Stomach (tissue), 4 donors: ENCODE data around the gene SRPRA.

ENCODE experiments used
- CTCF ChIP-seq, 7 experiments: fragments of 450-650 bp in 4 of 7; fragments of 200-600 bp in 3 of 7; sonication (generic) in 3 of 7; IDR thresholded peaks; one replicate each; pipeline ENCODE4 v1.5.1; 2016 to 2019; ENCODE audit warnings: antibody characterized with exemption in 7 of 7, control low read depth in 2 of 7, mild to moderate bottlenecking in 1 of 7
- EP300 ChIP-seq: sonication (generic); formaldehyde crosslinking; IDR thresholded peaks from one replicate; pipeline ENCODE4 v1.6.1; 2017; ENCODE audit warnings: antibody characterized with exemption
- POLR2A ChIP-seq, 4 donors: fragments of 450-650 bp; IDR thresholded peaks; one replicate each; pipeline ENCODE4 v1.6.1; 2016; ENCODE audit warnings: antibody characterized with exemption in 4 of 4, control low read depth in 2 of 4, mild to moderate bottlenecking in 1 of 4, moderate library complexity in 1 of 4
- POLR2AphosphoS5 ChIP-seq, 3 donors: sonication (generic); formaldehyde crosslinking; IDR thresholded peaks; one replicate each; pipeline ENCODE4 v1.6.1; 2016; ENCODE audit warnings: antibody characterized with exemption in 3 of 3

GRCh38 chr11:126225295-126225665 is 43.4 kb downstream of the SRPRA start:
- TF ChIP-seq CTCF (IDR thresholded peaks at IDR 0.05) (no peak), EP300 (no peak), POLR2A (IDR thresholded peaks at IDR 0.05) (no peak), POLR2AphosphoS5 (IDR thresholded peaks at IDR 0.05) (no peak)
